B cell (primary cell): Measurements from ENCODE around the gene MT1A. TPM values are rescaled to one million over a fixed set of nuclear protein-coding genes. Genes with fewer than 3 reads are reported as not detected.

Experiments used
- ATAC-seq: fragments of 200-7000 bp; cut with Tn5 transposase; one replicate; pipeline ENCODE4 v1.10.0; 2021; ENCODE audit warnings: low read depth, mild to moderate bottlenecking, moderate number of reproducible peaks, moderate library complexity
- CTCF ChIA-PET: fragments of 350-600 bp; sonication (Branson Sonifier 250); formaldehyde crosslinking; loops from one replicate; lab custom pipeline; 2021; ENCODE audit warnings: antibody characterized with exemption, inconsistent platforms; lab: Charles Lee
- POLR2A ChIA-PET: fragments of 350-600 bp; sonication (Branson Sonifier 250); formaldehyde crosslinking; loops from one replicate; lab custom pipeline; 2021; ENCODE audit warnings: antibody characterized with exemption; lab: Charles Lee
- DNase-seq: peaks from one replicate; pipeline ENCODE4 v3.0.0; 2013
- H2AFZ ChIP-seq: 2 replicates; pipeline ENCODE4 v1.6.1; 2012; ENCODE audit warnings: mild to moderate bottlenecking, low read depth, low read length; ENCODE audit not compliant: insufficient read depth, poor library complexity, severe bottlenecking
- H3K27ac ChIP-seq, 2 donors: 1 replicate in 1 of 2; 2 replicates in 1 of 2; pipeline ENCODE4 v1.5.1; 2012 to 2013; ENCODE audit warnings: low read length in 2 of 2, mild to moderate bottlenecking in 2 of 2, moderate library complexity in 1 of 2
- H3K27me3 ChIP-seq, 4 experiments: fragments of 200-600 bp in 1 of 4; sonication (generic) in 1 of 4; replicated peaks in 1 of 4; 1 replicate in 2 of 4; 2 replicates in 2 of 4; pipeline versions ENCODE4 v1.6.1 to v1.7.0; 2013 to 2016; ENCODE audit warnings: low read length in 3 of 4, mild to moderate bottlenecking in 2 of 4, mixed read lengths in 1 of 4, moderate library complexity in 1 of 4; ENCODE audit not compliant: insufficient read depth in 4 of 4, control insufficient read depth in 3 of 4; ENCODE audit errors: control extremely low read depth in 1 of 4
- H3K36me3 ChIP-seq, 2 experiments: replicated peaks in 1 of 2; 1 replicate in 1 of 2; 2 replicates in 1 of 2; pipeline versions ENCODE4 v1.6.1 to v1.7.1; 2013; ENCODE audit warnings: low read length in 1 of 2; ENCODE audit not compliant: insufficient read depth in 2 of 2, control insufficient read depth in 1 of 2; ENCODE audit errors: control extremely low read depth in 1 of 2, extremely low read depth in 1 of 2
- H3K4me1 ChIP-seq, 2 donors: fragments of 200-600 bp in 1 of 2; sonication (generic) in 1 of 2; 1 replicate in 1 of 2; 2 replicates in 1 of 2; pipeline versions ENCODE4 v1.5.1 to v1.6.1; 2013 to 2017; ENCODE audit warnings: low read length in 2 of 2; ENCODE audit not compliant: control insufficient read depth in 2 of 2, insufficient read depth in 2 of 2
- H3K4me2 ChIP-seq: replicated peaks from 2 replicates; pipeline ENCODE3; 2012; ENCODE audit warnings: mild to moderate bottlenecking, low read depth, low read length; ENCODE audit not compliant: poor library complexity, severe bottlenecking
- H3K4me3 ChIP-seq, 5 experiments: fragments of 200-600 bp in 1 of 5; sonication (generic) in 1 of 5; 1 replicate in 3 of 5; 2 replicates in 2 of 5; pipeline versions ENCODE4 v1.5.1 to v1.7.0; 2011 to 2016; ENCODE audit warnings: low read length in 4 of 5, mild to moderate bottlenecking in 4 of 5, low read depth in 2 of 5, control low read depth in 1 of 5, moderate library complexity in 1 of 5; ENCODE audit not compliant: insufficient read depth in 1 of 5; ENCODE audit errors: control extremely low read depth in 1 of 5, extremely low read depth in 1 of 5
- H3K79me2 ChIP-seq: fragments of 200-600 bp; sonication (generic); one replicate; pipeline ENCODE4 v1.6.0; 2016; ENCODE audit warnings: low read length; ENCODE audit not compliant: control insufficient read depth, insufficient read depth
- H3K9ac ChIP-seq: fragments of 200-600 bp; sonication (generic); 2 replicates; pipeline ENCODE4 v1.6.1; 2017; ENCODE audit warnings: mild to moderate bottlenecking, low read length, moderate library complexity
- H3K9me3 ChIP-seq, 3 donors: one replicate each; pipeline versions ENCODE4 v1.6.1 to v1.7.1; 2013; ENCODE audit warnings: low read length in 2 of 3; ENCODE audit not compliant: control insufficient read depth in 2 of 3, insufficient read depth in 1 of 3; ENCODE audit errors: control extremely low read depth in 1 of 3
- H4K20me1 ChIP-seq: 2 replicates; pipeline ENCODE4 v1.6.0; 2012; ENCODE audit warnings: mild to moderate bottlenecking, low read length; ENCODE audit not compliant: insufficient read depth, control insufficient read depth, poor library complexity, severe bottlenecking
- H3K27ac Mint-ChIP-seq: one replicate; pipeline ENCODE4 v1.8.0; 2021; ENCODE audit warnings: mixed read lengths
- H3K27me3 Mint-ChIP-seq: one replicate; pipeline ENCODE4 v1.8.0; 2021; ENCODE audit warnings: mixed read lengths
- H3K4me1 Mint-ChIP-seq: one replicate; pipeline ENCODE4 v1.8.0; 2021; ENCODE audit warnings: mixed read lengths
- H3K4me3 Mint-ChIP-seq: one replicate; pipeline ENCODE4 v1.8.0; 2021; ENCODE audit warnings: mixed read lengths
- H3K9me3 Mint-ChIP-seq: one replicate; pipeline ENCODE4 v1.8.0; 2022; ENCODE audit warnings: mixed read lengths; ENCODE audit not compliant: insufficient read depth
- EZH2 ChIP-seq: IDR thresholded peaks from 2 replicates; pipeline ENCODE4 v1.6.1; 2012; ENCODE audit warnings: borderline replicate concordance, low read depth, mild to moderate bottlenecking, moderate library complexity, low read length; ENCODE audit not compliant: insufficient read depth, poor library complexity, severe bottlenecking
- WGBS: methylation state at CpG from one replicate; pipeline ENCODE4 v1.1.5; 2013; ENCODE audit warnings: missing lambda C conversion rate; ENCODE audit not compliant: insufficient coverage; 5-methylcytosine and 5-hydroxymethylcytosine counted together
- intact Hi-C: fragments of 100-400 bp; cut with micrococcal nuclease; formaldehyde crosslinking; loops from one replicate; pipeline ENCODE4 v1.10.0; 2022
- polyA plus RNA-seq: library from polyadenylated mRNA; depleted of rRNA; stranded (reverse); fragments of >200 nt; gene quantifications from 2 replicates; pipeline ENCODE4 v1.2.3, GENCODE V29; 2012
- total RNA-seq, 2 donors: library from RNA; stranded (reverse); fragments of 120-200 nt in 1 of 2; gene quantifications; 1 replicate in 1 of 2; 2 replicates in 1 of 2; pipeline versions ENCODE4 v1.2.3 to v1.2.4, GENCODE V29; 2013 to 2022
- TF ChIP-seq, protein P1 (sequence below): fragments of 200-600 bp; IDR thresholded peaks from one replicate; pipeline ENCODE4 v1.8.0; 2022; ENCODE audit warnings: antibody characterized with exemption, mild to moderate bottlenecking

Gene MT1A
- total and polyA plus RNA-seq, 2 donors (not counting 1 experiment from before 2014, with no cell fraction given): not detected

DNA sequence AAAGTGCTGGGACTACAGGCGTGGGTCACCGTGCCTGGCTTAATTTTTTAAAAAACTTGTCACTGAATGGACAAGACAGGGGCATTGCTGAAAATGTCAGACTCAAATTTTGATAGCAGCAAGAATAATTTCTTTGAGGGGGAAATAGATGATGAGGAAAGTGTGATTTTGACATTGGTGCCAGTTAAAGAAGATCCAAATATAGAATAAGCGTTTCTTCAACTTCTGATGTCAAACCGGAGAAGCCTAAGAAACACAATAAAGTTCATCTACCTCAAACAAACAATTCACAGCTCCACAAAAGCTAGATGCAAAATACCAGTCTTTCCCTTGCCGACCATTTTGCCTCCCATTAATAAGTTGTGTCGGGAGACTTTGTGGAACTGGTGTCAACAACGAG is 48.3 kb downstream of the MT1A start:
- Histone ChIP-seq H3K4me2 (no peak overlapping the region), H3K9me3 (peaks cover 0 to 12% (median 0%) of the 10 kb centered on the region in 3 donors), H3K27ac (no peak overlapping the region), H3K4me3 (no peak overlapping the region), H3K36me3 (no peaks in the 10 kb centered on the region), H3K27me3 (peaks cover 0 to 9% (median 3%) of the 10 kb centered on the region in 4 experiments), H2AFZ (no peak overlapping the region), H3K9ac (no peak overlapping the region), H3K4me1 (peaks cover 11 to 12% of the 10 kb centered on the region in 2 donors), H3K79me2 (no peaks in the 10 kb centered on the region), H4K20me1 (no peaks in the 10 kb centered on the region)
- H3K9me3 Mint-ChIP-seq: peaks cover 2% of the 10 kb centered on the region
- H3K4me3 Mint-ChIP-seq: no peak overlapping the region
- peaks cover 16% of the 10 kb centered on the region for H3K4me1 Mint-ChIP-seq
- ChIA-PET POLR2A (no interaction called here), CTCF (no interaction called here)
- H3K27me3 Mint-ChIP-seq: peaks cover 19% of the 10 kb centered on the region
- intact Hi-C loops: loop anchor here (10.0 kb wide), 1 partner anchor 52 kb away; the partner anchor contains the start of genes MT1A and MT1M
- WGBS: 79% methylated on average over 4 of the region's 7 CpGs
- ATAC-seq: no peak
- no peak for DNase-seq
- H3K27ac Mint-ChIP-seq: no peak overlapping the region
- TF ChIP-seq, protein P1, sequence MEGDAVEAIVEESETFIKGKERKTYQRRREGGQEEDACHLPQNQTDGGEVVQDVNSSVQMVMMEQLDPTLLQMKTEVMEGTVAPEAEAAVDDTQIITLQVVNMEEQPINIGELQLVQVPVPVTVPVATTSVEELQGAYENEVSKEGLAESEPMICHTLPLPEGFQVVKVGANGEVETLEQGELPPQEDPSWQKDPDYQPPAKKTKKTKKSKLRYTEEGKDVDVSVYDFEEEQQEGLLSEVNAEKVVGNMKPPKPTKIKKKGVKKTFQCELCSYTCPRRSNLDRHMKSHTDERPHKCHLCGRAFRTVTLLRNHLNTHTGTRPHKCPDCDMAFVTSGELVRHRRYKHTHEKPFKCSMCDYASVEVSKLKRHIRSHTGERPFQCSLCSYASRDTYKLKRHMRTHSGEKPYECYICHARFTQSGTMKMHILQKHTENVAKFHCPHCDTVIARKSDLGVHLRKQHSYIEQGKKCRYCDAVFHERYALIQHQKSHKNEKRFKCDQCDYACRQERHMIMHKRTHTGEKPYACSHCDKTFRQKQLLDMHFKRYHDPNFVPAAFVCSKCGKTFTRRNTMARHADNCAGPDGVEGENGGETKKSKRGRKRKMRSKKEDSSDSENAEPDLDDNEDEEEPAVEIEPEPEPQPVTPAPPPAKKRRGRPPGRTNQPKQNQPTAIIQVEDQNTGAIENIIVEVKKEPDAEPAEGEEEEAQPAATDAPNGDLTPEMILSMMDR: no peak
- TF ChIP-seq EZH2: no peak

DNA sequence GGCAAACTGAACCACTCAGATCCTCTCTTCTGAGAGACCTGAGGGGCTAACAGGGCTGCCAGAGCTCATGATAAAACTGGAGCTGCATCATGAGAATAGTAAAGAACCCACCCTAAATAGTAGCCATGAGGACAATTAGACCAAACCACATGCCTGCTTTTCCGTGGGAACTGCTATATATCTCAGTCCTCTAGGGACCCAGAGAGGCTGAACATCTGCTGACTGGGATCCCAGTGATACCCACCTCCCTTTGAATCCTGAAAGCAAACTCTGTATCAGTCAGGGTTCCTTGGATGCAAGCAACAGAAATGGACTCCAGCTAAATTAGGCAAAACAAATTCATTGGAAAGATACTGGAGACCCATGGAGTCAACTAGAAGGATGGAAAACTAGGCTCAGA is 50.3 kb downstream of the MT1A start:
- Mint-ChIP-seq H3K27me3 (peaks cover 20% of the 10 kb centered on the region), H3K4me3 (no peak overlapping the region), H3K4me1 (peaks cover 1% of the 10 kb centered on the region), H3K27ac (no peak overlapping the region), H3K9me3 (peaks cover 2% of the 10 kb centered on the region)
- H3K4me1 ChIP-seq: no peaks in the 10 kb centered on the region
- H3K79me2 ChIP-seq: no peaks in the 10 kb centered on the region
- H3K9ac ChIP-seq: no peak overlapping the region
- no peak overlapping the region for H3K27ac ChIP-seq
- ChIA-PET POLR2A (no interaction called here), CTCF (interaction anchor here (3.3 kb wide), 1 partner anchor 13 kb away, joined by 15 read pairs; no protein-coding TSS in a partner anchor)
- H3K27me3 ChIP-seq: no peaks in the 10 kb centered on the region
- TF ChIP-seq EZH2: no peak
- TF ChIP-seq, protein P1: no peak
- ATAC-seq (no peak), DNase-seq (no peak)
- intact Hi-C loops: loop anchor here (10.0 kb wide), 1 partner anchor 54 kb away; the partner anchor contains the start of genes MT1A and MT1M
- H3K36me3 ChIP-seq: no peaks in the 10 kb centered on the region
- H3K9me3 ChIP-seq: peaks cover 0 to 12% (median 0%) of the 10 kb centered on the region in 3 donors
- H2AFZ ChIP-seq: no peak overlapping the region
- H3K4me2 ChIP-seq: no peak overlapping the region
- H3K4me3 ChIP-seq: no peak overlapping the region
- WGBS: 43% methylated on average over 1 of the region's 1 CpG
- H4K20me1 ChIP-seq: no peaks in the 10 kb centered on the region
